Pancreas (tissue), 10 donors: Measurements from ENCODE around the gene OR10A2. TPM values are rescaled to one million over a fixed set of nuclear protein-coding genes. Genes with fewer than 3 reads are reported as not detected.

Experiments used
- ATAC-seq, 4 donors: fragments of 200-7000 bp; cut with Tn5 transposase; one replicate each; pipeline versions ENCODE4 v1.8.0 to v1.9.1; 2020; ENCODE audit warnings: mild to moderate bottlenecking in 4 of 4, moderate library complexity in 4 of 4
- DNase-seq, 6 donors: peaks; one replicate each; pipeline ENCODE4 v3.0.0-alpha.2; 2020
- FAIRE-seq: peaks from 2 replicates; lab custom pipeline; 2012; peaks lifted over from hg19 to GRCh38; lab: Jason Lieb, UNC
- H3K27ac ChIP-seq, 4 donors: fragments of 200-600 bp; sonication (generic); 1 replicate in 3 of 4; 2 replicates in 1 of 4; pipeline versions ENCODE4 v1.5.0 to v1.8.0; 2020
- H3K27me3 ChIP-seq, 4 donors: fragments of 200-600 bp; one replicate each; pipeline ENCODE4 v1.8.0; 2021
- H3K36me3 ChIP-seq, 3 donors: fragments of 200-600 bp; sonication (generic) in 1 of 3; one replicate each; pipeline versions ENCODE4 v1.5.0 to v1.8.0; 2020 to 2021
- H3K4me1 ChIP-seq, 3 donors: fragments of 200-600 bp; one replicate each; pipeline ENCODE4 v1.8.0; 2021
- H3K4me3 ChIP-seq, 4 donors: fragments of 200-600 bp; sonication (generic) in 2 of 4; one replicate each; pipeline versions ENCODE4 v1.5.0 to v1.8.0; 2020 to 2021
- H3K9me3 ChIP-seq, 4 donors: fragments of 200-600 bp; one replicate each; pipeline ENCODE4 v1.8.0; 2021
- WGBS, 2 donors: extraction: QIAGEN DNeasy Blood & Tissue Kit; methylation state at CpG; one replicate each; pipeline ENCODE4 v1.1.7; 2013; 5-methylcytosine and 5-hydroxymethylcytosine counted together
- intact Hi-C, 3 donors: fragments of 100-400 bp; cut with DNase I; formaldehyde crosslinking; loops; one replicate each; pipeline versions ENCODE4 v1.11.1 to v1.14.2; 2022
- polyA plus RNA-seq, 2 donors: library from polyadenylated mRNA; stranded (reverse); fragments of 200-250 nt; gene quantifications; one replicate each; pipeline ENCODE4 v1.2.3, GENCODE V29; 2013
- total RNA-seq, 6 donors: library from RNA; stranded (reverse); fragmentation: NEBNext Ultra II Directional in 4 of 6; extraction: Animal tissue kit (Norgen Biotek cat#: 25700) in 4 of 6; gene quantifications; one replicate each; pipeline versions ENCODE4 v1.2.1 to v1.2.4, GENCODE V29; 2021 to 2023
- TF ChIP-seq, protein P1 (sequence below), 4 donors: fragments of 200-600 bp; sonication (generic) in 3 of 4; IDR thresholded peaks; one replicate each; pipeline versions ENCODE4 v1.5.0 to v1.8.0; 2021; ENCODE audit warnings: antibody characterized with exemption in 4 of 4
- donor health status: healthy with polysubstance abuse.
- donor health status: DM: no; HTN: no; CAD: no; lungs with moderate emphysema.
- donor health status: DM: no; HTN: no; CAD: no.
- donor health status: control.
- donor health status: control.
- donor health status: Bipolar disorder and iron deficiency.
- donor health status: DM: yes; HTN: yes; CAD: no.
- donor health status: DM: no; HTN: no; CAD: no.
- donor health status: DM: no; HTN: no; CAD: no.
- donor health status: DM: yes; HTN: yes; CAD: no.

OR10A2 gene
- total and polyA plus RNA-seq, 8 donors, result not detected

DNA sequence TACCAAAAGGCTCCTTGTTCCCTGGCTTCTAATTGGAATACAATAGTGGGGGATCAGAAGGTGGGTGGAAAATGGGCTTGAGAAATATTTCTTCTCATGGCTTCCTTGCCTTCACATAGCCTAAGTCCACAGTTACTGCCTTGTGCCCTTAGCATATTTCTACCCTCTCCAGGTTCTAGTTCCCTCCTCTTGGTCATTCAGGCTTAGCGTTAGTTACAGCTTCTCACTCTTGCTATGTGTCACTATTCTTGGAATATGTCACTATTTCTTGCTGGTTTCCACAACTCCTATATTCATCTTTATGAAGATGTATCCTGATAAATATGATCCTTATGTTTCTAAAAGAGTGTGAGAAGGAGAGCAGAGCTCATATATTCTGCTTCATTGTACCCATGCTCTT, 27.0 kb downstream of the OR10A2 start:
- H3K4me3 ChIP-seq, result no peak overlapping the region
- intact Hi-C loops, result no loop called here
- no peak overlapping the region for H3K27ac ChIP-seq
- TF ChIP-seq, protein P1, sequence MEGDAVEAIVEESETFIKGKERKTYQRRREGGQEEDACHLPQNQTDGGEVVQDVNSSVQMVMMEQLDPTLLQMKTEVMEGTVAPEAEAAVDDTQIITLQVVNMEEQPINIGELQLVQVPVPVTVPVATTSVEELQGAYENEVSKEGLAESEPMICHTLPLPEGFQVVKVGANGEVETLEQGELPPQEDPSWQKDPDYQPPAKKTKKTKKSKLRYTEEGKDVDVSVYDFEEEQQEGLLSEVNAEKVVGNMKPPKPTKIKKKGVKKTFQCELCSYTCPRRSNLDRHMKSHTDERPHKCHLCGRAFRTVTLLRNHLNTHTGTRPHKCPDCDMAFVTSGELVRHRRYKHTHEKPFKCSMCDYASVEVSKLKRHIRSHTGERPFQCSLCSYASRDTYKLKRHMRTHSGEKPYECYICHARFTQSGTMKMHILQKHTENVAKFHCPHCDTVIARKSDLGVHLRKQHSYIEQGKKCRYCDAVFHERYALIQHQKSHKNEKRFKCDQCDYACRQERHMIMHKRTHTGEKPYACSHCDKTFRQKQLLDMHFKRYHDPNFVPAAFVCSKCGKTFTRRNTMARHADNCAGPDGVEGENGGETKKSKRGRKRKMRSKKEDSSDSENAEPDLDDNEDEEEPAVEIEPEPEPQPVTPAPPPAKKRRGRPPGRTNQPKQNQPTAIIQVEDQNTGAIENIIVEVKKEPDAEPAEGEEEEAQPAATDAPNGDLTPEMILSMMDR (IDR thresholded peaks at IDR 0.05), result no peak
- no peaks in the 10 kb centered on the region for H3K36me3 ChIP-seq
- no peak for DNase-seq
- H3K27me3 ChIP-seq, result no peaks in the 10 kb centered on the region
- H3K9me3 ChIP-seq, result peaks cover 0 to 2% (median 0%) of the 10 kb centered on the region in 4 donors
- ATAC-seq, result no peak
- WGBS, 2 donors, result 72 to 91% methylated on average over 1 of the region's 1 CpG
- no peaks in the 10 kb centered on the region for H3K4me1 ChIP-seq
- FAIRE-seq, result no peak

DNA sequence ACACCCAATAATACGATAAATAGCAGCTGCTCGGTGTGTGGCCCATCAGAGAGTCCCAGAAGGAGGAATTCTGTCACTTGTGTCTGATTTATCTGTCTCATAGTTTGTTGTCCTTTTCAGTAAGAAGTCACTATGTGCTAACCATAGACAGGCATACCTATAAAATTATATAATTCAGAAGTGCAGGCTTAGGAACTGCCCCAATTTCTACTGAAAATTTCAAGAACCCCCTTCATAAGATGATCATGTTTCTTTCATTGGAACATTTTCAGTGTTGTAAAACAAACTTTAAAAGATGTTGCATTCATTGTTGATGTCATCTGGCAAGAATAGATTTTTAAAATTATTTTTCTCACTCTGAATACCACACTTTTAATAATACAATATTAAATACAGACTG, 29.5 kb downstream of the OR10A2 start, which contains the start of gene OR2D2:
OR2D2 (minus strand) TSS at position 101 of the 400 bp plus-strand sequence; CDS start at position 101, 0 bp downstream.
- ATAC-seq (no peak), FAIRE-seq (no peak), DNase-seq (no peak)
- Histone ChIP-seq H3K27me3 (no peaks in the 10 kb centered on the region), H3K4me3 (no peak within 1 kb of the TSS), H3K36me3 (no peaks in the 10 kb centered on the region), H3K4me1 (no peaks in the 10 kb centered on the region), H3K9me3 (peaks cover 0 to 2% (median 0%) of the 10 kb centered on the region in 4 donors), H3K27ac (no peak within 1 kb of the TSS)
- intact Hi-C loops, result no loop called here
- 73 to 84% methylated on average over 2 of the region's 2 CpGs for WGBS, 2 donors
- TF ChIP-seq, protein P1 (IDR thresholded peaks at IDR 0.05), result no peak

DNA sequence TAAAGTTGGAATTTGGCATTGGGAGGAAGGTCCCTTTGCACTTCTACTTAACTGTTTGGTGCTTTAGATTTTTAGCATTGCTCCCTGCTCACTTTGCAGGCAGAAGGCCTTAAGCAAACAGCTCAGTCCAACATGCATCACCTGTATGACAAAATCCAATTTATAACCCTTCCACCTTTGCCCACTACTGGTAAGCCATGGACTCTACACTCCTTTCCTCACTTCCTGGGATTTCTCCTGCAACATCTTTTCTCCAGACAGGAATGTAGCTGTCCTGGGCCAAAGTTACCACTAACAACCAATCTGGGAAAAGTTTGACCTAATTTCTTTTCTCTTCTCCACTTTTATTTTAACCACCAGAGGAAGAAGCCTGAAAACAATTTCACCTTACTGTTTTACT, 31.2 kb downstream of the OR10A2 start:
- TF ChIP-seq, protein P1 (IDR thresholded peaks at IDR 0.05), result no peak
- peaks cover 0 to 2% (median 0%) of the 10 kb centered on the region in 4 donors for H3K9me3 ChIP-seq
- no peaks in the 10 kb centered on the region for H3K36me3 ChIP-seq

DNA sequence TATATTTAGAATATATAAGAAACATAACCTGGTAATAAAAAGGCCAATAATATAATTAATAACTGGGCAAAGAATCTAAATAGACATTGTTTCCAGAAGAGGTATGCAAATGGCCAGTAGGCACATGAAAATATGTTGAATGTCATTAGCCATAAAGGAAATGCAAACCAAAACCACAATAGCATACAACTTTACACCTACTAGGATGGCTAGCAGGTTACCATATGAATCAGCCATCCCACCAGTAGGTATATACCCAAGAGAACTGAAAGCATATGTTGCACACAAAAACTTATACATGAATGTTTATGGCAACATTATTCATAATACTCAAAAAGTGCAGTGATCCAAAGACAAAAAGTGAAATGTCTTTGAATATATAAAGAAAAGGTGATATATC, 32.2 kb downstream of the OR10A2 start:
- H3K4me3 ChIP-seq, result no peak overlapping the region
- no peak overlapping the region for H3K27ac ChIP-seq
- TF ChIP-seq, protein P1 (IDR thresholded peaks at IDR 0.05), result no peak
- intact Hi-C loops, result no loop called here
- no peaks in the 10 kb centered on the region for H3K27me3 ChIP-seq
- H3K4me1 ChIP-seq, result no peaks in the 10 kb centered on the region
- ATAC-seq, result no peak
- no peak for DNase-seq
- H3K9me3 ChIP-seq, result peaks cover 0 to 2% (median 0%) of the 10 kb centered on the region in 4 donors
- no peak for FAIRE-seq
- H3K36me3 ChIP-seq, result no peaks in the 10 kb centered on the region

More for the DNA sequence above, 31.2 kb downstream of the OR10A2 start:
- DNase-seq (no peak), ATAC-seq (no peak), FAIRE-seq (no peak)
- no peaks in the 10 kb centered on the region for H3K27me3 ChIP-seq
- no peak overlapping the region for H3K27ac ChIP-seq
- intact Hi-C loops, result no loop called here
- H3K4me1 ChIP-seq, result no peaks in the 10 kb centered on the region
- no peak overlapping the region for H3K4me3 ChIP-seq

DNA sequence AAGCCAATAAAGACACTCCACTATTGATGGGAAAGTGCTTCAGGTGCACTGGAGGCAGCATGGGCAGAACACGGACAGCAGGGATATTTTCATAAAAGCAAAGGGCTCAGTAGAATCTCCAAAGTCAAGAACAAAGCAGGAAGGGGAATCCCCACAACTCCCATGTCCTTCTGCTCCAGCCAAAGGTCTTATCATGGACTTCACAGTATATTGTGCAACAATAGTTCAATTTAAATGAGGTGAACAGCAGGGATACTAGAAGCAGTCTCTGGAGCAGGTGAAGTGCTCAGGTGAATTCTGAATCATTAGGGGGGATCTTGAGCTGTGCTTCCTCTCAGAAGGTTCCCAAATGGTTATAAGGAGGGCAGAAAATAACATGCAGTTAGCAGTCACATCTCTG, 36.1 kb downstream of the OR10A2 start:
- no peak for FAIRE-seq

More for the DNA sequence above, 36.1 kb downstream of the OR10A2 start:
- H3K27me3 ChIP-seq, result no peaks in the 10 kb centered on the region
- intact Hi-C loops, result no loop called here
- no peaks in the 10 kb centered on the region for H3K36me3 ChIP-seq
- 34 to 46% methylated on average over 1 of the region's 1 CpG for WGBS, 2 donors
- no peaks in the 10 kb centered on the region for H3K4me1 ChIP-seq
- TF ChIP-seq, protein P1 (IDR thresholded peaks at IDR 0.05), result no peak
- H3K4me3 ChIP-seq, result no peak overlapping the region
- ATAC-seq (peak in 1 of 4 donors; percentile 55), DNase-seq (no peak)
- H3K27ac ChIP-seq, result no peak overlapping the region
- H3K9me3 ChIP-seq, result no peaks in the 10 kb centered on the region
